Panc1 (cell line): ENCODE data around the gene STARD13.

Experiments used
- CTCF ChIP-seq: fragments of 450-650 bp; IDR thresholded peaks from 2 replicates; pipeline ENCODE4 v1.5.1; 2017; ENCODE audit warnings: mild to moderate bottlenecking
- POLR2AphosphoS5 ChIP-seq: IDR thresholded peaks from 2 replicates; pipeline ENCODE4 v1.6.1; 2012; ENCODE audit warnings: mild to moderate bottlenecking, low read depth, low read length, moderate library complexity
- REST ChIP-seq, 2 experiments: IDR thresholded peaks; 2 replicates each; pipeline ENCODE4 v1.6.1; 2011 to 2012; ENCODE audit warnings: low read depth in 2 of 2, control low read depth in 1 of 2, low read length in 1 of 2, mild to moderate bottlenecking in 1 of 2, moderate library complexity in 1 of 2; ENCODE audit not compliant: insufficient read depth in 1 of 2
- TCF7L2 ChIP-seq: IDR thresholded peaks from 2 replicates; pipeline ENCODE4 v1.6.1; 2011; ENCODE audit warnings: mild to moderate bottlenecking, low read depth, low read length, inconsistent platforms

GRCh38 chr13:33066329-33066728 is 219.2 kb downstream of the STARD13 start:
- TF ChIP-seq CTCF: no peak
- no peak for TF ChIP-seq POLR2AphosphoS5
- TF ChIP-seq REST (IDR thresholded peaks at IDR 0.05; ENCODE audit: insufficient read depth in 1 of 2, low read depth in 2 of 2, low read length in 1 of 2): no peak
- no peak for TF ChIP-seq TCF7L2
